Camera-type eye (tissue), 1 donor: ENCODE data around the gene FTCDNL1. TPM values are rescaled to one million over a fixed set of nuclear protein-coding genes. Genes with fewer than 3 reads are reported as not detected.

Source experiments
- total RNA-seq: library from RNA; depleted of rRNA; stranded (reverse); fragments of >200 nt; gene quantifications from one replicate; pipeline ENCODE4 v1.2.3, GENCODE V29; 2014

FTCDNL1 gene
- total RNA-seq, result 2.3 TPM

DNA sequence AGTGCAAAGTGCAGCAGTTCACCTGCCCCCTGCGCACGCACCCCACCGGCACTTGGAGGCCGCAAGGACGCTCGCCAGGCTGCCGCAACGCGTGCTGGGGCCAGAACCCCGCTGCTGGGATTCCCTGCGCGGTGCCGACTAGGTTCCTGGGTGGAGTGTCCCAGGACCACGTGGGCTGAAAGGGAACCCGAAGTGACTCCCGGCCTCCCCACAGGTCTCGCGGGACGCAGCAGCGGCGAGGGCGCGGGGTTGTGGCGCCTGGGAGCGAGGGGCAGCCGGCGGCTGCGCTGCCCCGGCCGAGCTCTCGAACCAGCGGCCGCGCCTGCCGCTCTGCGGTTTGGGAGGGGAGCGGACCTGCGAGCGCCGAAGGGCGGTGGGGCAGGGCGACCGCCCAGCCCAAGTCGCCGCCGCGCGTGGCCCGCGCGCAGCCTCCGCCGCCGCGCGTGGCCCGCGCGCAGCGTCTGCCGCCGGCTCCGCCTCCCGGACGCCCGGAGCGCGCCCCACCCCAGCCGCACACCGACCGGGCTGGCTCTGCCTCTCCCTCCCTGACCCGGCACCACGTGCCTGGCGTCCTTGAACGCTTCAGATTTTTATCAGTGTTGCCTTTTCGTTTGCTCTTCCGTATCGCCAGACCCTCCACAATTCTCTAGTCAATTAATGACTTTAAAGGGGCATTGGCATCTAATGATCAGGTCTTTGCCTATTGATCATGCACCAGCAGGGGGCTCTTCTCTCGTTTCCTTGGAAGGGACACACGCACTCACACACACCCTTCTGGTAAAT is at the start of gene FTCDNL1:
Gene FTCDNL1 (minus strand): TSS at position 475 of the 783 bp plus-strand sequence. CDS start 2,230 bp downstream, outside the sequence.

Other genes starting within 250 kb of the FTCDNL1 start
- 19.6 TPM for gene C2orf69, start 60.1 kb upstream of the FTCDNL1 start, total RNA-seq
- gene TYW5, start 104.3 kb upstream of the FTCDNL1 start, total RNA-seq, result 19.2 TPM
- gene MAIP1, start 104.4 kb upstream of the FTCDNL1 start, total RNA-seq, result 13.0 TPM